IMR-90 (cell line): ENCODE data around the gene H3-3A.

ENCODE experiments used
- CTCF ChIP-seq: conservative IDR thresholded peaks from 2 replicates; pipeline ENCODE4 v1.5.1; 2012; ENCODE audit warnings: mild to moderate bottlenecking, low read depth, low read length, improper control_type of control experiment
- ELK1 ChIP-seq: fragments of 150-350 bp; IDR thresholded peaks from 2 replicates; pipeline ENCODE4 v1.6.1; 2016; ENCODE audit warnings: low read depth, mild to moderate bottlenecking, low read length, moderate library complexity, borderline replicate concordance
- MAZ ChIP-seq: IDR thresholded peaks from 2 replicates; pipeline ENCODE4 v1.6.1; 2012; ENCODE audit warnings: low read depth, mild to moderate bottlenecking, low read length, improper control_type of control experiment, moderate library complexity, borderline replicate concordance
- MXI1 ChIP-seq: IDR thresholded peaks from 2 replicates; pipeline ENCODE4 v1.6.1; 2012; ENCODE audit warnings: low read depth, mild to moderate bottlenecking, low read length, moderate library complexity, borderline replicate concordance
- NFE2L2 ChIP-seq: fragments of 150-350 bp; IDR thresholded peaks from 2 replicates; pipeline ENCODE4 v1.6.1; 2016; ENCODE audit warnings: low read depth, mild to moderate bottlenecking, low read length
- POLR2A ChIP-seq: IDR thresholded peaks from 2 replicates; pipeline ENCODE4 v1.6.1; 2012; ENCODE audit warnings: mild to moderate bottlenecking, low read depth, low read length
- RAD21 ChIP-seq: IDR thresholded peaks from 2 replicates; pipeline ENCODE4 v1.6.1; 2012; ENCODE audit warnings: low read length, improper control_type of control experiment
- RCOR1 ChIP-seq: IDR thresholded peaks from 2 replicates; pipeline ENCODE4 v1.6.1; 2012; ENCODE audit warnings: mild to moderate bottlenecking, low read length, improper control_type of control experiment; ENCODE audit not compliant: insufficient replicate concordance
- SMC3 ChIP-seq: fragments of 150-350 bp; IDR thresholded peaks from 2 replicates; pipeline ENCODE4 v1.6.1; 2016; ENCODE audit warnings: low read depth, mild to moderate bottlenecking, antibody characterized with exemption, low read length, moderate library complexity
- USF2 ChIP-seq: fragments of 150-350 bp; IDR thresholded peaks from 2 replicates; pipeline ENCODE4 v1.6.1; 2017; ENCODE audit warnings: mild to moderate bottlenecking, antibody characterized with exemption, low read length, low read depth

- TF ChIP-seq CTCF (no peak), SMC3 (no peak), NFE2L2 (no peak), ELK1 (no peak), POLR2A (no peak), RCOR1 (no peak), MAZ (no peak), MXI1 (no peak), USF2 (no peak), RAD21 (no peak)
Measured at GRCh38 chr1:226061068-226061840, 1.3 kb upstream of the H3-3A start.
